SU-DHL-6 (cell line): ENCODE measurements around the gene CDK5R1.

ENCODE experiments used
- H2AFZ ChIP-seq: fragments of 200-600 bp; sonication (generic); 2 replicates; pipeline ENCODE4 v1.6.1; 2014; ENCODE audit warnings: low read depth, mild to moderate bottlenecking, moderate library complexity, mixed read lengths, antibody characterized with exemption, low read length; ENCODE audit not compliant: severe bottlenecking
- H3F3A ChIP-seq: fragments of 200-600 bp; shearing (Covaris generic); 2 replicates; pipeline ENCODE4 v1.6.0; 2016; ENCODE audit warnings: antibody characterized with exemption, mild to moderate bottlenecking; ENCODE audit not compliant: insufficient read depth
- H3K27ac ChIP-seq: fragments of 200-600 bp; sonication (generic); 2 replicates; pipeline ENCODE4 v1.5.1; 2016; ENCODE audit warnings: low read depth, mild to moderate bottlenecking, low read length, moderate library complexity, mixed read lengths
- H3K27me3 ChIP-seq: fragments of 200-600 bp; sonication (generic), shearing (Covaris generic); 2 replicates; pipeline ENCODE4 v1.6.0; 2014; ENCODE audit warnings: mild to moderate bottlenecking, low read length
- H3K36me3 ChIP-seq: fragments of 200-600 bp; sonication (generic); 2 replicates; pipeline ENCODE4 v1.6.1; 2014; ENCODE audit warnings: mild to moderate bottlenecking, low read length, mixed read lengths
- H3K4me2 ChIP-seq: fragments of 300-600, 200-600 bp; shearing (Covaris generic), sonication (generic); 2 replicates; pipeline ENCODE4 v1.6.0; 2014; ENCODE audit warnings: low read length, low read depth, mild to moderate bottlenecking; ENCODE audit not compliant: poor library complexity, severe bottlenecking
- H3K4me3 ChIP-seq: fragments of 200-600 bp; sonication (generic); 2 replicates; pipeline ENCODE4 v1.5.1; 2014; ENCODE audit warnings: antibody characterized with exemption, low read length, mild to moderate bottlenecking, mixed read lengths; ENCODE audit not compliant: insufficient read depth, poor library complexity, severe bottlenecking
- H3K79me2 ChIP-seq: fragments of 200-600 bp; sonication (generic); 2 replicates; pipeline ENCODE4 v1.6.1; 2014; ENCODE audit warnings: mild to moderate bottlenecking, low read length, moderate library complexity; ENCODE audit not compliant: insufficient read depth
- H3K9ac ChIP-seq: fragments of 200-600 bp; sonication (generic); 2 replicates; pipeline ENCODE4 v1.7.0; 2014; ENCODE audit warnings: mild to moderate bottlenecking, low read length
- H3K9me2 ChIP-seq: fragments of 200-600 bp; sonication (generic); replicated peaks from 2 replicates; pipeline ENCODE4 v1.6.1; 2014; ENCODE audit warnings: low read length; ENCODE audit not compliant: insufficient read depth
- H3K9me3 ChIP-seq: fragments of 200-600 bp; sonication (generic); 2 replicates; pipeline ENCODE4 v1.6.1; 2014; ENCODE audit warnings: low read length, mixed read lengths; ENCODE audit not compliant: insufficient read depth
- H4K20me1 ChIP-seq: fragments of 200-600 bp; sonication (generic); 2 replicates; pipeline ENCODE4 v1.6.1; 2014; ENCODE audit warnings: low read depth, mild to moderate bottlenecking, antibody characterized with exemption, low read length, moderate library complexity, mixed read lengths
- EZH2phosphoT487 ChIP-seq: fragments of 200-600 bp; sonication (generic), shearing (Covaris generic); conservative IDR thresholded peaks from 2 replicates; pipeline ENCODE4 v1.6.1; 2018; ENCODE audit warnings: mild to moderate bottlenecking, antibody characterized with exemption, low read length, moderate library complexity, mixed read lengths
- TF ChIP-seq, protein P1 (sequence below): fragments of 200-600 bp; sonication (generic); IDR thresholded peaks from one replicate; pipeline ENCODE4 v1.5.1; 2017; ENCODE audit warnings: antibody characterized with exemption, mild to moderate bottlenecking, low read length, moderate library complexity; ENCODE audit not compliant: insufficient read depth, poor library complexity, severe bottlenecking

Gene CDK5R1

DNA sequence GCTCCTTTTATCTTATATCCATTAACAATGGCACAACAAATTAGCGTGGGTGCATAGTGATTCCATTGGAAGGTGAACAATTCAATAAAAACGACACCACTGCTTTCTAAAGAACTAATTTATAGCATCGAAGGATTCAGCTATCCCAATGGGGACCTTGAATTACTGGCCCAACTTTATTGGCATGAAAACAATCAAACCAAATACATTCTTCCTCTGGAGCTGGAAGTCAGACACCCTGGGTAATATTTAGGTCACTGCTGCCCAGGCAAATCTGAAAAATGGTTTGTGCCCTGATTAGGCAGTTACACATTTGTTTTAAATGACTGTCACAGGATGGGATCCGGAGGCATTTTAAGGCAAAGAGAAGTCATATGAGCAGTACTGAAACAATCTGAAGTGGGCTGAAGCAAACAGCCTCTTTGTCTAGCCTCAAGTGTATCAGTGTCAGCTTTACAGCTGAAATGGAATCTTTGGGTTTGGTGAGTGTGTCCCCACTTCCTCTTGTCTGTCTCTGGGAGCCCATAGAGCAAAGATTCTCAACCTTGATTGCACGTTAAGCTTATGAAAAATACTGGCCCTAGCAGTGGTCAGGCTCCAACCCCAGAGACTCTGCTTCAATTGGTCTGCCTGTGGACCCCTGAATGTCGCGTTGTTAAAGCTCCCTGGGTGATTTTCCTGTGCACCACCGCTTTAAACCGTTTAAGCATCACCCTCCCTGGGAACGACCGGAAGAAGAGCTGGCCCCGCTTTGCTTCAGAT lies 30.3 kb downstream of the CDK5R1 start:
- Histone ChIP-seq H3K4me2 (no peak overlapping the region), H3K9me3 (no peaks in the 10 kb centered on the region), H2AFZ (no peak overlapping the region), H3K27ac (no peak overlapping the region), H3F3A (no peaks in the 10 kb centered on the region), H3K27me3 (no peaks in the 10 kb centered on the region), H3K9me2 (no peaks in the 10 kb centered on the region), H3K9ac (no peak overlapping the region), H4K20me1 (no peaks in the 10 kb centered on the region), H3K79me2 (no peaks in the 10 kb centered on the region), H3K36me3 (no peaks in the 10 kb centered on the region), H3K4me3 (no peak overlapping the region)
- TF ChIP-seq, protein P1, sequence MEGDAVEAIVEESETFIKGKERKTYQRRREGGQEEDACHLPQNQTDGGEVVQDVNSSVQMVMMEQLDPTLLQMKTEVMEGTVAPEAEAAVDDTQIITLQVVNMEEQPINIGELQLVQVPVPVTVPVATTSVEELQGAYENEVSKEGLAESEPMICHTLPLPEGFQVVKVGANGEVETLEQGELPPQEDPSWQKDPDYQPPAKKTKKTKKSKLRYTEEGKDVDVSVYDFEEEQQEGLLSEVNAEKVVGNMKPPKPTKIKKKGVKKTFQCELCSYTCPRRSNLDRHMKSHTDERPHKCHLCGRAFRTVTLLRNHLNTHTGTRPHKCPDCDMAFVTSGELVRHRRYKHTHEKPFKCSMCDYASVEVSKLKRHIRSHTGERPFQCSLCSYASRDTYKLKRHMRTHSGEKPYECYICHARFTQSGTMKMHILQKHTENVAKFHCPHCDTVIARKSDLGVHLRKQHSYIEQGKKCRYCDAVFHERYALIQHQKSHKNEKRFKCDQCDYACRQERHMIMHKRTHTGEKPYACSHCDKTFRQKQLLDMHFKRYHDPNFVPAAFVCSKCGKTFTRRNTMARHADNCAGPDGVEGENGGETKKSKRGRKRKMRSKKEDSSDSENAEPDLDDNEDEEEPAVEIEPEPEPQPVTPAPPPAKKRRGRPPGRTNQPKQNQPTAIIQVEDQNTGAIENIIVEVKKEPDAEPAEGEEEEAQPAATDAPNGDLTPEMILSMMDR = no peak
- TF ChIP-seq EZH2phosphoT487 = no peak

GRCh38 chr17:32517982-32518381 lies 31.2 kb downstream of the CDK5R1 start:
- Histone ChIP-seq H3K9ac (no peak overlapping the region), H3K27ac (no peak overlapping the region), H3K36me3 (no peaks in the 10 kb centered on the region), H3K4me3 (no peak overlapping the region), H3K27me3 (no peaks in the 10 kb centered on the region), H3K79me2 (no peaks in the 10 kb centered on the region), H2AFZ (no peak overlapping the region), H4K20me1 (no peaks in the 10 kb centered on the region), H3K9me3 (no peaks in the 10 kb centered on the region), H3K9me2 (no peaks in the 10 kb centered on the region), H3K4me2 (no peak overlapping the region), H3F3A (no peaks in the 10 kb centered on the region)
- TF ChIP-seq, protein P1 = no peak
- TF ChIP-seq EZH2phosphoT487 = no peak

DNA sequence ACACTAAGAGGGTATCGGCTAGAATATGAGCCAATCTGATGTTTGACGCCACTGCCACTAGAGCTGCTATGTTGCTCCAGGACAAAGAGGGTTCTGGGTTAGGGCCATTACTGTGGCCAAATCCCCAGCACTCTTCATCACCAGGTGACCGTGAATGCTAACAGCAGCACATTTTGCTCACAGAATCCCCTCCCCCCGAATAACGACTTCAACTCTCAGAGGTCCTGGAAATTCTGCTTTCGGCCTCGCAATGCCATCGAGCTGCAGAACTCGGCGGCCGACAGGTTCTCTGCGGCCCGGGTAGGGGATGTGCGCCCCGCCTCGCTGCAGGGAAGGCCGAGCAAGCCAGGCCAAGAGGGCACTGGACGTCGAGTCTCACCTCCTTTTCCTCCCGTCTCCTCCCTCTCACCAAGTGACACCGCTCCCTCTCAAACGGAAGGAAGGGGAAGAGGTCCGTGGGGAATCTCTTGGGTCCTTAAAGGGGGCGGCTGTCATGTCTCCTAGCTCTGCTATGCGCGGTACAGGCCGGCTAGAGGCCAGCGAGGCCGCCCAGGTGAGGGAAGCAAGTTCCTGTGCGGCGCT lies 31.9 kb downstream of the CDK5R1 start:
- Histone ChIP-seq H3K27me3 (no peaks in the 10 kb centered on the region), H3F3A (peaks cover 6% of the 10 kb centered on the region), H3K4me2 (peak overlapping the region; percentile 86), H3K9ac (peak overlapping the region; percentile 36; the same call in 1 of the 2 replicates), H3K9me3 (no peaks in the 10 kb centered on the region), H4K20me1 (no peaks in the 10 kb centered on the region), H3K27ac (no peak overlapping the region), H3K9me2 (no peaks in the 10 kb centered on the region), H2AFZ (no peak overlapping the region), H3K36me3 (no peaks in the 10 kb centered on the region), H3K4me3 (no peak overlapping the region), H3K79me2 (no peaks in the 10 kb centered on the region)
- TF ChIP-seq, protein P1 = no peak
- no peak for TF ChIP-seq EZH2phosphoT487
